IPS DF 4.7 (cell line): ENCODE data around the gene PCDHB5.
"Not testable (repeated sequence)": the region's sequence is repeated elsewhere in the genome, so short reads cannot be mapped to it uniquely, and the experiment has no call there.

Experiments
- DNase-seq: peaks from one replicate; pipeline ENCODE4 v3.0.0-alpha.2; 2013; ENCODE audit warnings: low spot score; ENCODE audit errors: extremely low read depth

The PCDHB5 gene

DNA sequence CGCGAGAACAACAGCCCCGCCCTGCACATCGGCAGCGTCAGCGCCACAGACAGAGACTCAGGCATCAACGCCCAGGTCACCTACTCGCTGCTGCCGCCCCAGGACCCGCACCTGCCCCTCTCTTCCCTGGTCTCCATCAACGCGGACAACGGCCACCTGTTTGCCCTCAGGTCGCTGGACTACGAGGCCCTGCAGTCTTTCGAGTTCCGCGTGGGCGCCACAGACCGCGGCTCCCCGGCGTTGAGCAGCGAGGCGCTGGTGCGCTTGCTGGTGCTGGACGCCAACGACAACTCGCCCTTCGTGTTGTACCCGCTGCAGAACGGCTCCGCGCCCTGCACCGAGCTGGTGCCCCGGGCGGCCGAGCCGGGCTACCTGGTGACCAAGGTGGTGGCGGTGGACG, 16.6 kb downstream of the PCDHB5 start:
- not testable (repeated sequence) for DNase-seq

DNA sequence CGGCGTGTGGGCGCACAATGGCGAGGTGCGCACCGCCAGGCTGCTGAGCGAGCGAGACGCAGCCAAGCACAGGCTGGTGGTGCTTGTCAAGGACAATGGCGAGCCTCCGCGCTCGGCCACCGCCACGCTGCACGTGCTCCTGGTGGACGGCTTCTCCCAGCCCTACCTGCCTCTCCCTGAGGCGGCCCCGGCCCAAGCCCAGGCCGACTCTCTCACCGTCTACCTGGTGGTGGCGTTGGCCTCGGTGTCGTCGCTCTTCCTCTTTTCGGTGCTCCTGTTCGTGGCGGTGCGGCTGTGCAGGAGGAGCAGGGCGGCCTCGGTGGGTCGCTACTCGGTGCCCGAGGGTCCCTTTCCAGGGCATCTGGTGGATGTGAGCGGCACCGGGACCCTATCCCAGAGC, 17.1 kb downstream of the PCDHB5 start:
- DNase-seq: not testable (repeated sequence)

DNA sequence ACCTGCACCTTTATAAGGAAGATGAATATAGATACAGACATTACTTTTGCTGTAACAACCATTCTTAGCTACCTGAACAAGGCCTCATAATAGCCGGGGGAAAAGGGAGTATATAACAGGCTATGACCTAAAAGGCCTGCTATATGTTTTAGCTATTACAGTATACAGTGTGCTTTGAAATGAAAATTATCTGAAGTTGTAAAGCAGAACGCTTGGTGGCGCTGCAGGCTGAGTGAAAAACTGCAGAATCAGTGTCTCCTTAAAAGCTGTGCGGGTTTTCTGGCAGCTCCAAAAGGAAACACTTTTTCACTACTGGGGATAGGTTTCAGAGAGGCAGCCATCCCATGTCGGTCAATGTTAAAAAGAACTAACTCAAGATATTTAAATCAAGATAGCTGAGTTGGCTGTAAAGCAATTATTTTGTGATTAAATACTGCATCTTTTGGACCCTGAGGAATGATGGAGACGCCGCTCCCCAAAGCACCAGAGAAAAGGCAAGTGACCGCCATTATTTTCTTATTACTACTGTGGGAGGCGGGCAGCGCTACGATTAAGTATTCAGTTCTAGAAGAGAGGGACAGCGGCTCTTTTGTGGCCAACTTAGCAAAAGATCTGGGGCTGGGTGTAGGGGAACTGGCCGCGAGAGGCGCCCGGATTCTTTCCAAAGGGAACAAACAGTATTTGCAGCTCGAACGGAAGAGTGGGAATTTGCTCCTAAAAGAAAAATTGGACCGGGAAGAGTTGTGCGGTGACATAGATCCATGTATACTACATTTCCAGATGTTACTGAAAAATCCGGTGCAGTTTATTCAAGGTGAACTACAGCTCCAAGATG, 20.8 kb downstream of the PCDHB5 start:
- peak; percentile 25 for DNase-seq

DNA sequence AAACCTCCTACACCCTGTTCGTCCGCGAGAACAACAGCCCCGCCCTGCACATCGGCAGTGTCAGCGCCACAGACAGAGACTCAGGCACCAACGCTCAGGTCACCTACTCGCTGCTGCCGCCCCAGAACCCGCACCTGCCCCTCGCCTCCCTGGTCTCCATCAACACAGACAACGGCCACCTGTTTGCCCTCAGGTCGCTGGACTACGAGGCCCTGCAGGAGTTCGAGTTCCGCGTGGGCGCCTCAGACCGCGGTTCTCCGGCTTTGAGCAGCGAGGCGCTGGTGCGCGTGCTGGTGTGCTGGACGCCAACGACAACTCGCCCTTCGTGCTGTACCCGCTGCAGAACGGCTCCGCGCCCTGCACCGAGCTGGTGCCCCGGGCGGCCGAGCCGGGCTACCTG, 22.4 kb downstream of the PCDHB5 start:
- DNase-seq: not testable (repeated sequence)

DNA sequence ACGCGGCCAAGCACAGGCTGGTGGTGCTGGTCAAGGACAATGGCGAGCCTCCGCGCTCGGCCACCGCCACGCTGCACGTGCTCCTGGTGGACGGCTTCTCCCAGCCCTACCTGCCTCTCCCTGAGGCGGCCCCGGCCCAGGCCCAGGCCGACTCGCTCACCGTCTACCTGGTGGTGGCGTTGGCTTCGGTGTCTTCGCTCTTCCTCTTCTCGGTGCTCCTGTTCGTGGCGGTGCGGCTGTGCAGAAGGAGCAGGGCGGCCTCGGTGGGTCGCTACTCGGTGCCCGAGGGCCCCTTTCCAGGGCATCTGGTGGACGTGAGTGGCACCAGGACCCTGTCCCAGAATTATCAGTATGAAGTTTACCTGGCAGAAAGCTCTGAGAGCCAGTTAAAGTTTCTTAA, 22.9 kb downstream of the PCDHB5 start:
- not testable (repeated sequence) for DNase-seq

DNA sequence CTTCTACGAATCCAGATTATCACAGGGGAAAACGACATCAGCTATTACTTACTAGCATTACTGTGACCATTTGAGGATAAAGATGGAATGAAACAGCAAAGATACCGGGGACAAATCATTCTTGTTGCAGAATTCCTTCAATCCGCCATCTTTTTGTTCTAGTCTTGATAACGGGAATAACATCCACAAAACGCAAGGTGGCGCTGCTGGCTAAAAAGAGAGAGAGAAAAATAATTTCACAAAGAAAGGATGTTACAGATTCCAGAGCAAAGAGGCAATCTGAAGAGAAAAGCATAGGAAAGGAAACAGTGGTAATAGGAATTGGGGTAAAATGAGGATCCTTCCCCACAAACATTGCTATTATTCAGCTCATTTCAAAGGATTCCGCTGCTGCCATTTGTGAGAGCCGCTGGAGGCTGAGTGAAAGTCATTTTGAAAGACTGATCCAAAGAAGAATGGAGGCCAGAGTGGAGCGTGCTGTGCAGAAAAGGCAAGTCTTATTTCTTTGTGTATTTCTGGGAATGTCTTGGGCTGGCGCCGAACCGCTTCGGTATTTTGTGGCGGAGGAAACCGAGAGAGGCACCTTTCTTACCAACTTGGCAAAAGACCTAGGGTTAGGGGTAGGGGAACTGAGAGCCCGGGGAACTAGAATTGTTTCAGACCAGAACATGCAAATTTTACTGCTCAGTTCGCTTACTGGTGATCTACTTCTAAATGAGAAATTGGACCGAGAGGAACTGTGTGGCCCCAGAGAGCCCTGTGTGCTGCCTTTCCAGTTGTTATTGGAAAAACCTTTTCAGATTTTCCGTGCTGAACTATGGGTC, 37.6 kb downstream of the PCDHB5 start, which contains the start of gene PCDHB7:
PCDHB7 (plus strand) TSS at position 264 of the 824 bp plus-strand sequence; CDS start at position 456, 192 bp downstream.
- DNase-seq: no peak

DNA sequence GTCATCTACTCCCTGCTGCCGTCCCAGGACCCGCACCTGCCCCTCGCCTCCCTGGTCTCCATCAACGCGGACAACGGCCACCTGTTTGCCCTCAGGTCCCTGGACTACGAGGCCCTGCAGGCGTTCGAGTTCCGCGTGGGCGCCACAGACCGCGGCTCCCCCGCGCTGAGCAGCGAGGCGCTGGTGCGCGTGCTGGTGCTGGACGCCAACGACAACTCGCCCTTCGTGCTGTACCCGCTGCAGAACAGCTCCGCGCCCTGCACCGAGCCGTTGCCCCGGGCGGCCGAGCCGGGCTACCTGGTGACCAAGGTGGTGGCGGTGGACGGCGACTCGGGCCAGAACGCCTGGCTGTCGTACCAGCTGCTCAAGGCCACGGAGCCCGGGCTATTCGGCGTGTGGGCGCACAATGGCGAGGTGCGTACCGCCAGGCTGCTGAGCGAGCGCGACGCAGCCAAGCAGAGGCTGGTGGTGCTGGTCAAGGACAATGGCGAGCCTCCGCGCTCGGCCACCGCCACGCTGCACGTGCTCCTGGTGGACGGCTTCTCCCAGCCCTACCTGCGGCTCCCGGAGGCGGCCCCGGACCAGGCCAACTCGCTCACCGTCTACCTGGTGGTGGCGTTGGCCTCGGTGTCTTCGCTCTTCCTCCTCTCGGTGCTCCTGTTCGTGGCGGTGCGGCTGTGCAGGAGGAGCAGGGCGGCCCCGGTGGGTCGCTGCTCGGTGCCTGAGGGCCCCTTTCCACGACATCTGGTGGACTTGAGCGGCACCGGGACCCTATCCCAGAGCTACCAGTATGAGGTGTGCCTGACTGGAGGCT, 39.5 kb downstream of the PCDHB5 start:
- DNase-seq: not testable (repeated sequence)

DNA sequence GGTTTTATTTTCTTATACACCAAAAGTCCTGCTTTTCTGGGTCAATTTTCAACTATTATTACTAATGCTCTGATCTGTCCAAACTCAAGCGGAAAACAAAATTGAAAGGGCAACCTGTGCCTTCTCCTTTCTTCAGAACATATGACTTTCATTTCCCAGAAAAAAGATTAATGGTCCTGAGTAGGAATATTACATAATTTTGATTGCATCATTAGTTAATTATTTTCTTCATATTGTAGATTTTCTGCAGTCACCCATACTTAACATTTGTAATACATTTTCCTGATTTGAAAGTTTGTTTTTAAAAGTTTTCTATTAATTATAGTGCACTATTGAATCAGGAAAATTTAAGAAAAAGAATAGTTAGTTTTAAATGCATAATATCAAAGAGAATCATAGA, 40.9 kb downstream of the PCDHB5 start:
- DNase-seq: no peak

DNA sequence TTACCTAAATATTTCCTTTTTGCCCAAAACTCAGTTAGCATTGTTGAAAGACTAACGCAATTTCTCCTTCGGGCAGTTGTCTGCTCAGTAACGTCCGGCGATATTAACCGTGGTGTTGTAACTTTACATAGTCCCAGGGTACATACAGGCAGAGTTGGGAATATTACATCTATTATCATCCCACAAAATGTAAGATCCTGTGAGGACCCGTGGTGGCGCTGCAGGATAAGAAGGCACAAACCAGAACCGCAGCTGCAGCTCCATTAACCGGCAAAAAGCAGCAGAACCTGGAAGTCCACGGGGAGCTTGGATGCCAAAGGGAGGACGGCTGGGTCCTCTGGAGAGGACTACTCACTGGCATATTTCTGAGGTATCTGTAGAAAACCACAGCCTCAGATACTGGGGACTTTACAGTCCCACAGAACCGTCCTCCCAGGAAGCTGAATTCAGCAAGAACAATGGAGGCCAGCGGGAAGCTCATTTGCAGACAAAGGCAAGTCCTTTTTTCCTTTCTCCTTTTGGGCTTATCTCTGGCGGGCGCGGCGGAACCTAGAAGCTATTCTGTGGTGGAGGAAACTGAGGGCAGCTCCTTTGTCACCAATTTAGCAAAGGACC, 42.7 kb downstream of the PCDHB5 start, which contains the start of gene PCDHB8:
PCDHB8 (plus strand) TSS at position 214 of the 615 bp plus-strand sequence; CDS start at position 459, 245 bp downstream.
- DNase-seq: not testable (repeated sequence)

DNA sequence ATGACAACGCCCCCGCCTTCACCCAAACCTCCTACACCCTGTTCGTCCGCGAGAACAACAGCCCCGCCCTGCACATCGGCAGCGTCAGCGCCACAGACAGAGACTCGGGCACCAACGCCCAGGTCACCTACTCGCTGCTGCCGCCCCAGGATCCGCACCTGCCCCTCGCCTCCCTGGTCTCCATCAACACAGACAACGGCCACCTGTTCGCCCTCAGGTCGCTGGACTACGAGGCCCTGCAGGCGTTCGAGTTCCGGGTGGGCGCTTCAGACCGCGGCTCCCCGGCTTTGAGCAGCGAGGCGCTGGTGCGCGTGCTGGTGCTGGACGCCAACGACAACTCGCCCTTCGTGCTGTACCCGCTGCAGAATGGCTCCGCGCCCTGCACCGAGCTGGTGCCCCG, 44.4 kb downstream of the PCDHB5 start:
- DNase-seq: not testable (repeated sequence)

DNA sequence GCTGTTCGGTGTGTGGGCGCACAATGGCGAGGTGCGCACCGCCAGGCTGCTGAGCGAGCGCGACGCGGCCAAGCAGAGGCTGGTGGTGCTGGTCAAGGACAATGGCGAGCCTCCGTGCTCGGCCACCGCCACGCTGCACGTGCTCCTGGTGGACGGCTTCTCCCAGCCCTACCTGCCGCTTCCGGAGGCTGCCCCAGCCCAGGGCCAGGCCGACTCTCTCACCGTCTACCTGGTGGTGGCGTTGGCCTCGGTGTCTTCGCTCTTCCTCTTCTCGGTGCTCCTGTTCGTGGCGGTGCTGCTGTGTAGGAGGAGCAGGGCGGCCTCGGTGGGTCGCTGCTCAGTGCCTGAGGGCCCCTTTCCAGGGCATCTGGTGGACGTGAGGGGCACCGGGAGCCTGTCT, 44.9 kb downstream of the PCDHB5 start:
- DNase-seq: not testable (repeated sequence)

DNA sequence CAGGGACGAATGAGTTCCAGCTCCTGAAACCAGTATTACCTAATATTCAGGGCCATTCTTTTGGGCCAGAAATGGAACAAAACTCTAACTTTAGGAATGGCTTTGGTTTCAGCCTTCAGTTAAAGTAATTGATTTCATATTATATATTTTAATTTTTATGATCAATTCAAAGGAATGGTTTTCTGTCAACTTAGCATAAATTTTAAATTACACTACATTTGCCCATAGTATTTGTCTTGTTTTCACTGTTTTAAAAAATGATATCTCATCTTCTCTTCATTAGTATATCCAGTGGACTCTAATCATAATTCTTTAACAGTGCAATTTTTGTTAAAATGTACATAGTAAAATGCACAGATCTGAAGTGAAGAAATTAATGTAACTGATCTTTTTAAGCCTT, 45.3 kb downstream of the PCDHB5 start:
- no peak for DNase-seq

DNA sequence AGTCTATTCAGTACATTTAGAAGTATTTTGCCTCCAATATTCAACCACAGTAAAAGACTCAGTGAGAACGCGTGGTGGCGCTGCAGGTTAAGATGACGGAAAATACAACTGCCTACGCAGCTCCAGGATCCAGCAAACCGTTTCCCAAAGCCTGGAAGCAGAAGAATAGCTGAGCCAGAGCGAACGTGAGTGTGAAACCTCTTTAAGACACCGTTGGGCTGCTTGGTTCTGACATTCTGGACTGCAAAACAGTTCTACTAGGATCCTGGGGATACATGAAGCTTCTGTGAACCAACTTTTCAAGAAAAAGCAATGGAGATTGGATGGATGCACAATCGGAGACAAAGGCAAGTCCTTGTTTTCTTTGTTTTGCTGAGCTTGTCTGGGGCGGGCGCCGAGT, 47.2 kb downstream of the PCDHB5 start, which contains the start of gene PCDHB16:
PCDHB16 (plus strand) TSS at position 140 of the 400 bp plus-strand sequence; CDS start at position 313, 173 bp downstream.
- DNase-seq: peak; percentile 58

DNA sequence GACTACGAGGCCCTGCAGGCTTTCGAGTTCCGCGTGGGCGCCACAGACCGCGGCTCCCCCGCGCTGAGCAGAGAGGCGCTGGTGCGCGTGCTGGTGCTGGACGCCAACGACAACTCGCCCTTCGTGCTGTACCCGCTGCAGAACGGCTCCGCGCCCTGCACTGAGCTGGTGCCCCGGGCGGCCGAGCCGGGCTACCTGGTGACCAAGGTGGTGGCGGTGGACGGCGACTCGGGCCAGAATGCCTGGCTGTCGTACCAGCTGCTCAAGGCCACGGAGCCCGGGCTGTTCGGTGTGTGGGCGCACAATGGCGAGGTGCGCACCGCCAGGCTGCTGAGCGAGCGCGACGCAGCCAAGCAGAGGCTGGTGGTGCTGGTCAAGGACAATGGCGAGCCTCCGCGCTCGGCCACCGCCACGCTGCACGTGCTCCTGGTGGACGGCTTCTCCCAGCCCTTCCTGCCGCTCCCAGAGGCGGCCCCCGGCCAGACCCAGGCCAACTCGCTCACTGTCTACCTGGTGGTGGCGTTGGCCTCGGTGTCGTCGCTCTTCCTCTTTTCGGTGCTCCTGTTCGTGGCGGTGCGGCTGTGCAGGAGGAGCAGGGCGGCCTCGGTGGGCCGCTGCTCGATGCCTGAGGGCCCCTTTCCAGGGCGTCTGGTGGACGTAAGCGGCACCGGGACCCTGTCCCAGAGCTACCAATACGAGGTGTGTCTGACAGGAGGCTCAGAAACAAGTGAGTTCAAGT, 49.3 kb downstream of the PCDHB5 start:
- not testable (repeated sequence) for DNase-seq

DNA sequence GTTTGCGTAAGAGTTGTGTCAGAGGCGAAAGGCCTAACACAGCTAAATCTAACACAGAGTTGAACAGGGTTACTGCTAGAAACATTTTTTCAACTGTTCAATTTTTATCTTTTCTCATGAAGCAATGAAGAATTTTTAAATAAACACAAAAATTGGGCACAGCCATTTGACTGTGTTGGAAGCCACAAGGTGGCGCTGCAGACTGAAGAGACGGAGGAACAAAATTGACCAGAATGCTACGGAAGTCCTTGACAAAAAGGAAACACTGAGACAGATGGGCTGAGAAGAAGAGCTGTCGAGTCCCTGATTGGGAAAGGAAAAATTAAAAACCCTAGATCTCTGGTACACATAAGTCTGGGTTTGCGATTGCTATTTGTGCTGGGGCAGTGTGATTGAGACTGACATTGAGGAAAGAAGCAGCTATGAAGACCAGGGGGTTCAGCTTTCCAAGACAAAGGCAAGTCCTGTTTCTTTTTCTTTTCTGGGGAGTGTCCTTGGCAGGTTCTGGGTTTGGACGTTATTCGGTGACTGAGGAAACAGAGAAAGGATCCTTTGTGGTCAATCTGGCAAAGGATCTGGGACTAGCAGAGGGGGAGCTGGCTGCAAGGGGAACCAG, 52.0 kb downstream of the PCDHB5 start, which contains the start of gene PCDHB9:
PCDHB9 (plus strand) TSS at position 265 of the 616 bp plus-strand sequence; CDS start at position 423, 158 bp downstream.
- no peak for DNase-seq
